Cardiac fibroblast (primary cell): ENCODE measurements around the gene IRX1.

ENCODE experiments used
- DNase-seq, 2 donors: peaks; one replicate each; pipeline versions ENCODE4 v3.0.0 to v3.0.0-alpha.2; 2010; ENCODE audit warnings: low read depth in 2 of 2
- H3K4me3 ChIP-seq, 2 donors: replicated peaks in 1 of 2; 1 replicate in 1 of 2; 2 replicates in 1 of 2; pipeline ENCODE4 v1.5.1; 2011; ENCODE audit warnings: low read depth in 2 of 2, low read length in 2 of 2, mild to moderate bottlenecking in 2 of 2, moderate library complexity in 1 of 2
- TF ChIP-seq, protein P1 (sequence below): IDR thresholded peaks from one replicate; pipeline ENCODE4 v1.5.1; 2011; ENCODE audit warnings: low read depth, mild to moderate bottlenecking, low read length, inconsistent platforms

IRX1 gene

GRCh38 chr5:3595006-3595961 lies at the start of gene IRX1:
TSS of gene IRX1 (plus strand) at chr5:3595832. CDS start at chr5:3596106, 274 bp downstream.
- peak within 1 kb of the TSS in 1 of 2 donors; percentile 36 for H3K4me3 ChIP-seq
- peak in 1 of 2 donors; percentile 19 for DNase-seq
- TF ChIP-seq, protein P1, sequence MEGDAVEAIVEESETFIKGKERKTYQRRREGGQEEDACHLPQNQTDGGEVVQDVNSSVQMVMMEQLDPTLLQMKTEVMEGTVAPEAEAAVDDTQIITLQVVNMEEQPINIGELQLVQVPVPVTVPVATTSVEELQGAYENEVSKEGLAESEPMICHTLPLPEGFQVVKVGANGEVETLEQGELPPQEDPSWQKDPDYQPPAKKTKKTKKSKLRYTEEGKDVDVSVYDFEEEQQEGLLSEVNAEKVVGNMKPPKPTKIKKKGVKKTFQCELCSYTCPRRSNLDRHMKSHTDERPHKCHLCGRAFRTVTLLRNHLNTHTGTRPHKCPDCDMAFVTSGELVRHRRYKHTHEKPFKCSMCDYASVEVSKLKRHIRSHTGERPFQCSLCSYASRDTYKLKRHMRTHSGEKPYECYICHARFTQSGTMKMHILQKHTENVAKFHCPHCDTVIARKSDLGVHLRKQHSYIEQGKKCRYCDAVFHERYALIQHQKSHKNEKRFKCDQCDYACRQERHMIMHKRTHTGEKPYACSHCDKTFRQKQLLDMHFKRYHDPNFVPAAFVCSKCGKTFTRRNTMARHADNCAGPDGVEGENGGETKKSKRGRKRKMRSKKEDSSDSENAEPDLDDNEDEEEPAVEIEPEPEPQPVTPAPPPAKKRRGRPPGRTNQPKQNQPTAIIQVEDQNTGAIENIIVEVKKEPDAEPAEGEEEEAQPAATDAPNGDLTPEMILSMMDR: no peak

- no peak for DNase-seq
- H3K4me3 ChIP-seq: no peak overlapping the region
- TF ChIP-seq, protein P1: no peak
Observed at GRCh38 chr5:3546028-3546427, 49.6 kb upstream of the IRX1 start.

DNA sequence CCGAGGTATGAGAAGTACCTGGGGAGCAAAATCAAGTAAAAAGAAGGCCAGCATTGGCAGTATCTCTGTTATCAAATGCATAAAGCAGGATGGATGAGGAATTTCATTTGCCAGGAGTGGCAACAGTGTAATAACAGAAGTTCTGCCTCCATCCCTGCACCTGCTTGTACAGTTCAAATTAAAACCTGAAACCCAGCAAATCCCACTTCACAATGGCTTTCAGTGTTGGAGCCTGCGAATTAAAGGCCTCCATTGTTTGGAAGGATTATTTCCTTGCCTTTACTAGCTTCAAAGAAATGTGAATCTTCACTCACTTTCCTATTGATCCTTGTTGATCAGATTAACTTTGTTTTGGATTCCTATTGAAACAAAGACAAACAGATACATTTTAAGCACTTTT lies 31.5 kb upstream of the IRX1 start:
- TF ChIP-seq, protein P1: no peak

DNA sequence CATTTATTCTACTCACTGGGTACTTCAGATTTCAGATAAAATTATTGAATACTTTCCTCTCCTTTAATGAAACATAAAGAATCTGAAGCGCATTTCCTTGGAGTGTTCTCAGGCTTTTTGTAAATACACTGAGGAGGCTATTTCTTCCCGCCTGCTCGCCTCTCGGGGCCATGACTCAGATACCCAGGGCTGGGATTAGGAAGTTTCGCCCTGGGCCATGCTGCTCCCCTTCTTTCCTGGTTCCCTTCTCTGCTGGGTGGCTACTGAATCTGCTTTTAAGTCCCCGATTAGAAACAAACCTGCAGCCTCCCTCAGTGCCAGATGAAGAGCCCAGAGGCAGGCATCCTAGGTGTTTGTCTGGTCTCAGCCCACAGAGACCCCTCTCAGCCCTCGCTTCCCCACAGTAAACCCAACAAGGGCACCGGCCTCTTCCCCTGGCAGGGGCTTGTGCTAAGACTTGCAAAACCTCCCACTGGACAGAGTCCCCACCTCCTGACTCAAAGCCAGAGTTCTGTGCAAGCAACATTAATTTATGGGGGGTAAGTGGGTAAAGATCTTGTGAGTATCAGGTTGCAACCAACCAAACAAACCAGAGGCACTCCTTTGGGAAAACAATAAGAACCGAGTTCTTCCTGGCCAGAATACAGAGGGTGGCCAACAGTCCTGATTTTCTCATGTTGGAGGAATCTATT lies 30.7 kb upstream of the IRX1 start:
- DNase-seq: no peak
- TF ChIP-seq, protein P1: no peak
- no peak overlapping the region for H3K4me3 ChIP-seq

More for the DNA sequence above, 31.5 kb upstream of the IRX1 start:
- no peak overlapping the region for H3K4me3 ChIP-seq
- no peak for DNase-seq

DNA sequence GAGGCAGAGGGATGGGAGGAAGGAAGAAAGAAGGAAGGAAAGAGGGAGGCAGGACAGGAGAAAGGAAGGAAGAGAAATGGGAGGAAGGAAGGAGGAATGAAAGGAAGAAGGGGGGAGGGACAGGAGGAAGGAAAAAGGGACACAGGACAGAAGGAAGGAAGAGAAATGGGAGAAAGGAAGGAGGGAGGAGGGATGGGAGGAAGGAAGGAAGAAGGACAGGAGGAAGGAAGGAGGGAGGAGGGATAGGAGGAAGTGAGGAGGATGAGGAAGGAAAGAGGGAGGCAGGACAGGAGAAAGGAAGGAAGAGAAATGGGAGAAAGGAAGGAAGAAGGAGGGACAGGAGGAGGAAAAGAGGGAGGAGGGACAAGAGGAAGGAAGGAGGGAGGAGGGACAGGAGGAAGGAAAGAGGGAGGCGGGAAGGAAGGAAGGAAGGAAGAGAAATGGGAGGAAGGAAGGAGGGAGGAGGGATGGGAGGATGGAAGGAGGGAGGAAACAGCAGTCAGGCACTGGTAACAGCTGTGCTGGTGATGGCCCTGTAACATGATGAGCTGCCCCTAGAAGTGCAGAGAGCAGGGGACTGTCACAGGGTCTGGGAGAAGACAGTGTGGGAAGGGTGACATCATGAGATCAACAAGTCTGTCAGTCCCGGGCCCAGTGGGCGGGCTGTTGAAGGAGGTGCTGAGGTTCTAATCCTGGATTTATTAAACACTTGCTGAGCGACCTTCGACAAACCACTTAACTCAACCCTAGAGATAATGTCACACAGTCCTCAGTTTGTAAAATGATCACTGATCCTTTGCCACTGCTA lies 10.7 kb upstream of the IRX1 start:
- no peak overlapping the region for H3K4me3 ChIP-seq
- no peak for DNase-seq
- TF ChIP-seq, protein P1: no peak

GRCh38 chr5:3590161-3590966 lies 5.3 kb upstream of the IRX1 start:
- no peak for DNase-seq
- TF ChIP-seq, protein P1: no peak
- H3K4me3 ChIP-seq: no peak overlapping the region
